Effector memory CD8-positive, alpha-beta T cell (primary cell): ENCODE results near the gene TNFRSF18.

Experiments used
- ATAC-seq: fragments of 150-1000 bp; cut with Tn5 transposase; replicated peaks from 2 replicates; pipeline ENCODE4 v1.10.0; 2021; ENCODE audit warnings: mild to moderate bottlenecking, moderate library complexity
- DNase-seq, 3 experiments: peaks; one replicate each; pipeline ENCODE4 v3.0.0; 2021
- H3K27ac Mint-ChIP-seq, 2 donors: one replicate each; pipeline ENCODE4 v1.8.0; 2022; ENCODE audit warnings: mild to moderate bottlenecking in 2 of 2, mixed read lengths in 2 of 2, moderate library complexity in 2 of 2
- H3K27me3 Mint-ChIP-seq, 2 donors: one replicate each; pipeline ENCODE4 v1.8.0; 2022; ENCODE audit warnings: mixed read lengths in 2 of 2
- H3K36me3 Mint-ChIP-seq: one replicate; pipeline ENCODE4 v1.8.0; 2022; ENCODE audit warnings: mild to moderate bottlenecking, moderate library complexity, mixed read lengths; ENCODE audit not compliant: insufficient read depth
- H3K4me1 Mint-ChIP-seq, 2 donors: one replicate each; pipeline ENCODE4 v1.8.0; 2022; ENCODE audit warnings: low read depth in 2 of 2, mixed read lengths in 2 of 2
- H3K4me3 Mint-ChIP-seq, 2 donors: one replicate each; pipeline ENCODE4 v1.8.0; 2022; ENCODE audit warnings: mild to moderate bottlenecking in 2 of 2, mixed read lengths in 2 of 2, moderate library complexity in 2 of 2
- H3K9me3 Mint-ChIP-seq, 2 donors: one replicate each; pipeline ENCODE4 v1.8.0; 2022; ENCODE audit warnings: mixed read lengths in 2 of 2

Gene TNFRSF18

DNA sequence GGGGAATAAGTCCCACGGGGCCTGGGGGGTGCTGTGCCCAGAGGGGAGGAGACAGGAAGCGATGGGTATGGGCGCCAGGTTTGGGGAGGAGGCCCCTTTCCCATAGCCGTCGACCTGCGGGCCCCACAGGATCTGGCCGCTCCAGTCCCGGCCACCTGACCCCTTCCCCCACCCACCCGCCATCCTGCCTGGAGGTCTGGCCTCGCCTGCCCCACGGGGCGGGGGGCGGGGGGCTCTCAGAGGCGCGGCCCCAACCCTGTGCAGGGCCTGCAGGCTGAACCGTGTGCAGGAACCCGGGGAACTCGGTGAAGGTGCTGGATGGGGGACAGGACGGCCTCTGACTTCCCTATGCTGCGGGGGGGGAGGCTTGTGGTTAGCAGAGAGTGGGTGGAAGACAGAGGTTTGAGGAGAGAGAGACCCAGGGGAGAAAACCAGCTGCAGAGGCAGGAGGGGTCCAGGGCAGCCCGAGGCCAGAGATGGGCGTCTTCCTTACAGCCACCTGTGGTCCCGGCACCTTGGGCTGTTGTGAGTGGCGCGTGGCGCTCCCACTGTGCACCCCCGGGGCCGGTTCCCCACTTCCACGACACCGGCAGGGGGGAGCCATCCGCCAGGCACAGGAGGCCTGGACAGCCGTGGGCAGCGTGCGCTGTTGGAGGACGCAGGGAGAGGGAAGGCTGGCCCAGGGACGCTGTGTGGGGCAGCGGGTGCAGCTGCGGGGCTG, 2.5 kb upstream of the TNFRSF18 start:
- peaks cover 29% of the 10 kb centered on the region for H3K36me3 Mint-ChIP-seq
- peak in 2 of 3 experiments; percentile 44 to 48 for DNase-seq
- ATAC-seq, result peak; percentile 25

DNA sequence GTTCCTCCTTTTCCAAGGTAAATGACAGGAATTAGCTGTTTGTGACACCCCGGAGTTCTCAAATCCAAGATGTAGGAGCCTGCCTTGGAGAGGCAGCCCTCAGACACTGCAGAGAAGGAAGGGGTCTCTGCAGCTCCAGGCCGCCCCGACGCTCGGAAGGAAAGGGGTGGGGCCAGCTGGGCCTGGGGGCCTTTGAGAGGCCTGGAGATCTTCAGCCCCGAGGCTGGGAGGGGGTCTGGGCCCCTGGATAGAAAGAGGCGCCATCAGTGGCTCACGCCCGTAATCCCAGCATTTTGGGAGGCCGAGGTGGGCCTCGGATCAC, 1.1 kb upstream of the TNFRSF18 start:
- DNase-seq, result no peak
- H3K4me3 Mint-ChIP-seq, result peak overlapping the region; percentile 82 to 86
- H3K27me3 Mint-ChIP-seq, result no peaks in the 10 kb centered on the region
- no peak for ATAC-seq
- peak overlapping the region; percentile 90 to 96 for H3K27ac Mint-ChIP-seq
- peaks cover 18% of the 10 kb centered on the region for H3K36me3 Mint-ChIP-seq
- H3K4me1 Mint-ChIP-seq, result peaks cover 14 to 24% of the 10 kb centered on the region in 2 donors
- H3K9me3 Mint-ChIP-seq, result no peaks in the 10 kb centered on the region

More for the DNA sequence above, 2.5 kb upstream of the TNFRSF18 start:
- Mint-ChIP-seq H3K4me1 (peaks cover 14 to 24% of the 10 kb centered on the region in 2 donors), H3K27ac (peak overlapping the region; percentile 90 to 96), H3K27me3 (no peaks in the 10 kb centered on the region), H3K9me3 (no peaks in the 10 kb centered on the region), H3K4me3 (peak overlapping the region; percentile 82 to 86)

DNA sequence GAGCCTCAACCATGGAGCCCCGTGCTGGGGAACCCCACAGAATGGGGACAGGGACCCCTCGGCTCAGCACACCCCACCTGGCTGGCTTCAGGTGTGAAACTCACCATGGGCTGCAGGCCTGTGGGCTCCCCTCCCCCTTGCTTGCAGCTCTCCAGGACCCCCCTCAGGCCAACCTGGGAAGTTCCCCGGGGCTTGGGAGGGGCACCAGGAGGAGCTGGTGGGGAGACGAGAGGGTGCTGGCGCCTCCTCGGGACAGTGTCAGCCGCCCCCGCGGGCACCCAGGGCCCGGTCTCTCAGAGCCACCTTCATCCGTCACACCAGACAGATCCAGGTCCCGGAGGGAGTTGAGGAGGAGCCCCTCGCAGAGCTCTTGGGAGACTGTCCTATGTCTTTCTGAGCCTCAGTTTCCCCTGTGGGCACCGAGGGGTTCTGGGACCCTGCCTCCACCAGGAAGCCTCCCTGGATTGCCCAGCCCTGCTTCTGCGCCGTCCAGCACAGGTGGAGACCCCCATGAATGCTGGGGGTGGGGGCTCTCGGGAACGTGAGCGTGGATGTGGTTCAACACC, 657 bp upstream of the TNFRSF18 start:
- Mint-ChIP-seq H3K4me3 (peak overlapping the region; percentile 67 to 86), H3K4me1 (peaks cover 14 to 21% of the 10 kb centered on the region in 2 donors), H3K27ac (no peak overlapping the region), H3K27me3 (no peaks in the 10 kb centered on the region), H3K36me3 (peaks cover 18% of the 10 kb centered on the region), H3K9me3 (no peaks in the 10 kb centered on the region)
- no peak for ATAC-seq
- DNase-seq, result no peak

DNA sequence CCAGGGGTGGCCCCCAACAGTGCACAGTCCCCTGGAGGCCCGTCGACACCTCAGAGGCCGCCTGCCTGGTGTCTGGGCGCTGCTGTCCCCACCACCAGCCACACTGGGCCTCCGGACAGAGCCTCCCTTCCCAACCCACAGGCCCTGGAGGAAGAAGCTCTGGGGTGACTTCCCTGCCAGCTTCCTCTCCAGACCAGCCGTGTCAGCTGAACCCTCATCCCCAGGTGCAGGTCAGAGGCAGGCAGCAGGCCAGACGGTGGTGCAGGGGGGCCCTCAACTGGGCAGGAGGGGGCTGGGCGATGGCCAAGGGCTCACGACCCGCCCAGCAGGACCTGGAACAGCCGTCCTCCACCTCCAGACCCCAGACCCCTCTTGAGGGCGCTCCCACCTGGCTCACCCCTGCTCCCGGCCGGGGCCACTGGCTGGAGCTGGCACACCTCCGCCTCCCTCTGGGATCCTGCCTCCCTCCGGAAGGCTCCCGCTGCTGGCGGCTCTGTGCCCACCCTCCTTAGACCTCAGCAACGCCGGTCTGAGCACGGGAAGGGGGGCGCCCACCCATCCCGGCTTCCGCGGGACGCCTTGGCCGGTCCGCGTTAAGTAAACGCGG, 520 bp downstream of the TNFRSF18 start:
- Mint-ChIP-seq H3K4me3 (peak overlapping the region; percentile 67 to 70), H3K27ac (no peak overlapping the region)

DNA sequence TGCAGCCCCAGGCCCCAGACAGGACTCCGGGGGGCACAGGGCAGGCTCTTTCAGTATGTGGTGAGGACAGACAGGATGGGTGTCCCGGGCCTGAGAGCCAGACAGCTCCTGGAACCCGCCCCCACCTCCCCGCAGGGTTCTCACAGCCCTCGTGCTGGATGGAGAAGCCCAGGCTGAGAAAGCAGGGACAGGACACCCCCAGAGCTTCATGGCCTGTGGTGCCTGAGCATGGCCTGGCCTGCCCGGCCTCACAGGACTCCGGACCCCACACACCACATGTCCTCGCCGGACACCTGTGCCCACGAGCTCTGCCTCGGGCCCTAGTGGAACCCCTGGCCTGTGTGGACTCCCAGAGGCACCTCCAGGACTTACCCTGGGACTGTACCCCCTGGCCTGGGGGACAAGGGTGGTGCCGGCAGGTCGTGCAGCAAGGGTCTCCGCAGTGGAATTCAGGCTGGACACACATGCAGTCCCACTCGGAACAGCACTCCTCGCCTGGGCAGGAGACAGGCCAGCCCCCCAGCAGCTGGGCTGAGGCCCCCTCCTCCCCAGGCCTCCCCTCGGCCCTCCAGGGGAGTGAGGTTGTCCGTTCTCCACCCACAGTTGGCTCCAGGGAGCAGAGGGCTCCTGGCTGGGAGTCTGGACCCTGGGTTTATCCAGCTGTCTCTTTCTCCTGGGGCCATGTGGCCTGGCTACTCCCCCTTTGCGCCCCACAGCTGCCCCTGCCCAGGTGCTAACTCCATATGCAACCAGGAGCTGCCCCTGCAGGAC, 1.2 kb downstream of the TNFRSF18 start:
- Mint-ChIP-seq H3K4me3 (peak overlapping the region; percentile 37 to 70), H3K27ac (no peak overlapping the region), H3K9me3 (no peaks in the 10 kb centered on the region), H3K36me3 (peaks cover 18% of the 10 kb centered on the region), H3K27me3 (no peaks in the 10 kb centered on the region), H3K4me1 (peaks cover 18% of the 10 kb centered on the region in 2 donors)
- DNase-seq (no peak), ATAC-seq (no peak)

More for the DNA sequence above, 520 bp downstream of the TNFRSF18 start:
- Mint-ChIP-seq H3K9me3 (no peaks in the 10 kb centered on the region), H3K27me3 (no peaks in the 10 kb centered on the region), H3K4me1 (peaks cover 14 to 15% of the 10 kb centered on the region in 2 donors), H3K36me3 (peaks cover 18% of the 10 kb centered on the region)
- no peak for DNase-seq
- ATAC-seq, result no peak

DNA sequence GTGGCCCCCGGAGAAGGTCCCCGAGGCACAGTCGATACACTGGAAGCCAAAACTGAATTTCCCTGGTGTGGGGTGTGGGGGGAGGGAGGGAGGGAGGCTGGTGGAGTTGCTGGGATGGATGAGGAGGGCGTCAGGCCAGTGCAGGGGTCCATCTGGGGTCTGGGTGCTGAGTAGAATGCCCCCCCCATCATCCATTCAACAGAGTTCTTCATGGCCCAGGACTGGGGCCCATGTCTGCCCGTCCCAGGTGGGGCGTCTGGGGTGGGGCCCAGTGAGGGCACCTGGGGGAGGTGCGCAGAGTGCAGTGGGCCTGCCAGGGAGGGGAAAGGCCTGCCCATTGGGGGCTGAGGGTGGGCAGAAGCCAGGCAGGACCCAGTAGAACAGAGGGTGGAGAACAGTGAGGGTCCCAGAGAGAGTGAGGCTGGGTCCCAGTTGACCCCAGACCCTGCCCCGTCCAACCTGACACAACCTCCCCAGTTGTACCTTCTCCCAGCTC, 1.9 kb downstream of the TNFRSF18 start:
- no peaks in the 10 kb centered on the region for H3K27me3 Mint-ChIP-seq
- peaks cover 17 to 18% of the 10 kb centered on the region in 2 donors for H3K4me1 Mint-ChIP-seq
- H3K36me3 Mint-ChIP-seq, result peaks cover 18% of the 10 kb centered on the region
- H3K9me3 Mint-ChIP-seq, result no peaks in the 10 kb centered on the region
- no peak overlapping the region for H3K27ac Mint-ChIP-seq
- ATAC-seq (no peak), DNase-seq (no peak)
- H3K4me3 Mint-ChIP-seq, result no peak overlapping the region

DNA sequence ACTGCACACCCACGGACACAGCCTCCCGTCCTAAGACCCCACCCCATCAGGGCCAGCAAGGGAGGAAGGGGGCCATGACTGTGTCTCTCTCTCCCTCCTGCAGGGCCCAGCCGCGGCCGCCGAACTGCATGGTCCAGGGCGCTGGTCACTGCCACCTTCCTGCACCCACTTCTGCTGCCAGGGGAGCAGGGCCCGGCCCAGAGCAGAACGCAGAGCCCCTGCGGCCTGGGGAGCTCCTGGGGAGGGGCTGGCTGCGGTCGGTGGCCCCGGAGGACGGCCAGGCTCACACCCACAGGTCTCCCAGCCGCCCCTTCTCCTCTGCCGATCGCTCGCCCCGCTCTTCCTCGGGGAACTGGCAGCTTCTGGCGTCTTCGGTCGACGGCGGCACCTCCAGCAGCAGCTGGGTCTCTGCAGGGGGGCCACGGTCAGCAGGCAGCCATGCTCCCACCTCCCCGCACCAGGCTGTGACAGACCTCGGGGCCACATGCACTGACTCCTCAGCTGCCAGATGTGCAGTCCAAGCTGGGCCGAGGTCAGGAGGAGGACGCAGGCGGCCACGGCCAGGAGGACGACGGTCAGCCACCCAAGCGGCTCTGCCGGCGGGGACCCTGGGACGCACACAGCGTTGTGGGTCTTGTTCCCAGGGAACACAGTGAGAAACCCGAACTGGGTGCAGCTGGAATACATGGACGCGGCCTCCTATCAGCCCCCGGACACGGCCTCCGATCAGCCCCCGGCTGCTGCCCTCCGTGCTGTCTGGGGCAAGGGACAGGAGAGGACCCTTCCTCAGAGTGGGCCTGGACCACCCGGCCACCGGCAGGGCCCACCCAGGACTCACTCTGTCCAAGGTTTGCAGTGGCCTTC, 2.6 kb downstream of the TNFRSF18 start:
- DNase-seq, result no peak
- peaks cover 13 to 14% of the 10 kb centered on the region in 2 donors for H3K4me1 Mint-ChIP-seq
- H3K36me3 Mint-ChIP-seq, result peaks cover 16% of the 10 kb centered on the region
- no peak for ATAC-seq
- no peaks in the 10 kb centered on the region for H3K9me3 Mint-ChIP-seq
- H3K27ac Mint-ChIP-seq, result no peak overlapping the region
- H3K27me3 Mint-ChIP-seq, result no peaks in the 10 kb centered on the region
- H3K4me3 Mint-ChIP-seq, result no peak overlapping the region

DNA sequence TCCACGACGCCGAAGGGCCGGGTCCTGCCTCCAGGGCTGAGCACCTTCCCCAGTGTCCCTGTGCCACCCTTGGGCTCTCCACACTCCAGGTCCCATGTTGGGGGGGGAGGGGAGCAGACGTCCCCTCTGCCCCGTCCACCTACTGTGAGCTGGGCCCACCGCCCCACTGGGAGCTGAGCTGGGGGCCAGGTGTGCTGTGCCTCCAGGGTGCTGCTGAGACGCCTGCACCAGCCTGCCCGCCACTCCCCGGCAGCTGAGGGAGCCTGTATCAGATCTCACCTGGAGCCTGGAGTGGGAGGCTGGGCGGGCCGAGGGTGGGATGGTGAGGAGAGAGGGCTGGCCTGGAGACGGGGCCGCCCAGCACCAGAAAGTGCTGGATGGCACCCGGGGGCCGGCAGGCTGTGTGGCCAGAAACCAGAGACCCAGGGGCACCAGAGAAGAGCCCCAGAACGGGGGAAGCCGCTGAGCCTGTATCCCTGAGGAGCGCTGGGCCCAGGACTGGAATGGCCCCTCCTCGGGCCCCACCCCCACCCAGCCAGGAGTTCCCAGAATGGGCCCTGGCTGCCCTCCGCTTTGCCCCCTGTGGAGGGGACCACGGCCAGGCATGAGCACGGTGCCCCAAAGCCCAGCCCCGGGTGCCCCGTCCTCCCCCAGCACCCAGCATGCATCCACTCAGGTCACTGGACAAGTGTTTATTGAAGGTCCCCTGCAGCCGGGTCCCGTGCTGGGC, 3.4 kb downstream of the TNFRSF18 start:
- H3K27me3 Mint-ChIP-seq, result no peaks in the 10 kb centered on the region
- peaks cover 8 to 9% of the 10 kb centered on the region in 2 donors for H3K4me1 Mint-ChIP-seq
- no peak overlapping the region for H3K27ac Mint-ChIP-seq
- ATAC-seq (no peak), DNase-seq (no peak)
- no peak overlapping the region for H3K4me3 Mint-ChIP-seq
- H3K36me3 Mint-ChIP-seq, result peaks cover 12% of the 10 kb centered on the region
- H3K9me3 Mint-ChIP-seq, result no peaks in the 10 kb centered on the region

DNA sequence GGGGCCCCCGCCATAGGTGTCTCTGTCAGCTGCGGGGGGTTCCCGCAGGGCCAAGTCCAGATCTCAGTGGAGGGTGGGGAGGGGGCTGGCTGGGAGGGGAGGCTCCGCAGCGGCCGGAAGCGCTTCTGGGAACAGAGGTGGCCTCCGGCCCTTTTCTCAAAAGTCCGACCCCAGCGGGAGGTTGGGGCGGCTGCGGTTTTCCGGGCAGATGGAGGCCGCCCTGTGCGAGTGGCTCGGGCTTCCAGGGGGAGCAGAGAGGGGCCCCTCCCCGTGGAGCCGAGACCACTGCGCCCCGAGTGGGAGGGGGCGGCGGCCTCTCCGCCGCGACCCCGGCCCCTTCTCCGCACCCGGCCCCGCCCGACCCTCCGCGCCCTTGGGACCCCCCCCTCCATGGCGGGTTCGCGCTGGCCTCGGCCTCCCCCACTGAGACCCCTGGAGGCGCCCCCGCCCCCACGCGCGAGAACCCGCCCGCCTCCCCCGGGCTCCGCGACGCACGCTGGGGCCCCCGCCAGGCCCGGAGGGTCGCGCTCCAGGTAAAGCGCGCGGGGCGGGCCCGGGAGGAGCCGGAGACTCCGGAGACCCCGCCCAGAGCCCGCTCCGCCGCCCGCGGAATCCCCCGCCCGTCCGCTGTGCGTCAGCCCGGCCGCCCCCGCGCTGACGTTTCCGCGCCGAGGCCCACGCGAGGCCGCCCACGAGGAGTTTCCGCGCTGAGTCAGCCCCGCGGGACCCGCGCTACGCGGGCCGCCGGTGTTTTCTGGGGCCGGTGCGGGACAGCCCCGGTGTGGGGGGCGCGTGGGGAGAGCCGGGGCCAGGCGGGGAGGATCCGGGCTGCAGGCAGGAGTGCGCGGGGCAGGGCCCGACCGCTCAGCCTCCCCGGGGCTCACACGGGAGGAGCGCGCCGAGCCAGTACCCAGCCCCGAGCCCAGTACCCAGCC, 5.2 kb downstream of the TNFRSF18 start:
- Mint-ChIP-seq H3K27ac (peak overlapping the region; percentile 76 to 86), H3K27me3 (no peaks in the 10 kb centered on the region), H3K9me3 (no peaks in the 10 kb centered on the region), H3K36me3 (peaks cover 13% of the 10 kb centered on the region), H3K4me1 (peaks cover 5 to 6% of the 10 kb centered on the region in 2 donors), H3K4me3 (peak overlapping the region; percentile 45 to 60)
- ATAC-seq (peak; percentile 84), DNase-seq (peak; percentile 79 to 87 (median 83))

DNA sequence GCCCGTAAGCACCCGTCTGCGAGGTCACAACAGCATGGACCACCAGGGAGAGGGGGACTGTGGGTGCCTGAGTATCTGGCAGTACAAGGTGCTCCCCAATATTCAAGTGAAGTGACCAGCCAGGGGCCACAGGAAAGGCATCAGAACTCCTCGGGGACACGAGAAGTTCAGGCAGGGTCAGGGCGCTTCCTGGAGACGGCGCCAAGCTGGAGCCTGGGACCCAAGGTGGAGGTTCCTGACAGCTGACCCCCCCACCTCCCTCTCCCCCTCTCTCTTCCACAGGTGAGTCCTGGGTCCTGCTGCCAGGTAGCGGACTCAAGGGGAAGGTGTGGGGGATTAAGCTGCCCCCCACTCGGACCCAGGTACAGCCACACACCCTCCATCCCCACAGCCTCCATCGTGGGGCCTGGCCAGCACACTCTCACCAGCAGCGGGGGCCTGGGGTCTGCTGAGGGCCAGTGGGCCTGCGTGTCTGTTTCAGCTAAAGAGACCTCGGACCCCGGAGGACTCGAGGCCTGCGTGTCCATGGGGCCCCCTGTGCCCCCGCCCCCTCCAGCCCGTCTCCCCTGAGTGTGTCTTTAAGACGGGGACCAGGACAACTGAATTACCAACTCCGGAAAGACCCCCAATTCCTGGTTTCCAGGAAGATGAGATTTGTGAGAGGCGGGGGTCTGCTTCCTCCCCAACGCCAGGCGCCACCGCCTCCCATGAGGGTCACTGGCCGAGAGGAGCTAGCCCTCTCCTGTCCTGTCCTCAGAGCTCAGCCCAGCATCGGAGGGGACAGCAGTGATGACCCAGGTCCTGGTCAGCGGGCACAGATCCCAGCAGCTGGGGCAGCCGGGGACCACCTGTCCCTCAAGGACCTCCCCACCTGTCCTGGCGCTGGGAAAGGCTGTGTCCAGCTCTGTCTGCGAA, 6.2 kb downstream of the TNFRSF18 start:
- Mint-ChIP-seq H3K27me3 (no peaks in the 10 kb centered on the region), H3K27ac (peak overlapping the region; percentile 76 to 86), H3K4me3 (peak overlapping the region; percentile 45 to 60), H3K4me1 (peaks cover 2 to 5% of the 10 kb centered on the region in 2 donors), H3K9me3 (no peaks in the 10 kb centered on the region), H3K36me3 (peaks cover 16% of the 10 kb centered on the region)
- no peak for DNase-seq
- ATAC-seq, result no peak
